ENCODE results near the gene ERICH2.

The ERICH2 gene

GRCh38 chr2:170762760-170763159 lies 7.4 kb upstream of the ERICH2 start:
- TF ChIP-seq POU6F1 (CRISPR knock-in tag; IDR thresholded peaks at IDR 0.05; ENCODE audit: borderline replicate concordance, low read depth) (no peak), ARNTL (CRISPR knock-in tag; IDR thresholded peaks at IDR 0.05; ENCODE audit: borderline replicate concordance, low read depth) (no peak), CSDC2 (CRISPR knock-in tag; IDR thresholded peaks at IDR 0.05) (no peak), ZFP3 (CRISPR knock-in tag; IDR thresholded peaks at IDR 0.05) (no peak), BACH2 (CRISPR knock-in tag; IDR thresholded peaks at IDR 0.05; ENCODE audit: borderline replicate concordance) (no peak), RARB (CRISPR knock-in tag; IDR thresholded peaks at IDR 0.05) (no peak), TSHZ2 (CRISPR knock-in tag; IDR thresholded peaks at IDR 0.05) (no peak), SNAI2 (CRISPR knock-in tag; IDR thresholded peaks at IDR 0.05) (no peak), ZNF70 (CRISPR knock-in tag; IDR thresholded peaks at IDR 0.05) (no peak), ZFP30 (CRISPR knock-in tag; IDR thresholded peaks at IDR 0.05) (no peak), ZNF8 (CRISPR knock-in tag; IDR thresholded peaks at IDR 0.05) (no peak), ISL1 (CRISPR knock-in tag; IDR thresholded peaks at IDR 0.05) (no peak), ESRRG (CRISPR knock-in tag; IDR thresholded peaks at IDR 0.05) (no peak), GLIS3 (CRISPR knock-in tag; IDR thresholded peaks at IDR 0.05) (no peak), OSR1 (CRISPR knock-in tag; IDR thresholded peaks at IDR 0.05) (no peak), ZNF565 (CRISPR knock-in tag; conservative IDR thresholded peaks at IDR 0.05; ENCODE audit: low read depth) (no peak), PPARA (CRISPR knock-in tag; IDR thresholded peaks at IDR 0.05; ENCODE audit: borderline replicate concordance) (no peak)

GRCh38 chr2:170763232-170763631 lies 6.9 kb upstream of the ERICH2 start:
- TF ChIP-seq SNAI2 (CRISPR knock-in tag; IDR thresholded peaks at IDR 0.05) (no peak), ESRRG (CRISPR knock-in tag; IDR thresholded peaks at IDR 0.05) (no peak), ARNTL (CRISPR knock-in tag; IDR thresholded peaks at IDR 0.05; ENCODE audit: borderline replicate concordance, low read depth) (no peak), TOX (CRISPR knock-in tag; IDR thresholded peaks at IDR 0.05; ENCODE audit: borderline replicate concordance) (no peak), TCF4 (CRISPR knock-in tag; IDR thresholded peaks at IDR 0.05; ENCODE audit: borderline replicate concordance) (no peak), ZNF8 (CRISPR knock-in tag; IDR thresholded peaks at IDR 0.05) (no peak), ISL1 (CRISPR knock-in tag; IDR thresholded peaks at IDR 0.05) (no peak), ZNF565 (CRISPR knock-in tag; conservative IDR thresholded peaks at IDR 0.05; ENCODE audit: low read depth) (no peak), ZFP3 (CRISPR knock-in tag; IDR thresholded peaks at IDR 0.05) (no peak)
- no peak for ATAC-seq

More at GRCh38 chr2:170762760-170763159, 7.4 kb upstream of the ERICH2 start:
- no peak for ATAC-seq

- ATAC-seq: no peak
- TF ChIP-seq ZNF70 (CRISPR knock-in tag; IDR thresholded peaks at IDR 0.05) (no peak), TOX (CRISPR knock-in tag; IDR thresholded peaks at IDR 0.05; ENCODE audit: borderline replicate concordance) (no peak), TSHZ2 (CRISPR knock-in tag; IDR thresholded peaks at IDR 0.05) (no peak)
These were observed 5.3 kb upstream of the ERICH2 start for GRCh38 chr2:170764880-170765261.

GRCh38 chr2:170766693-170767092 lies 3.5 kb upstream of the ERICH2 start:
- TF ChIP-seq CSRNP3 (CRISPR knock-in tag; IDR thresholded peaks at IDR 0.05) (no peak), TSHZ2 (CRISPR knock-in tag; IDR thresholded peaks at IDR 0.05) (no peak), ZNF8 (CRISPR knock-in tag; IDR thresholded peaks at IDR 0.05) (no peak)
- ATAC-seq: no peak

All from SK-N-SH treated with all-trans-retinoic acid at 6 μM for 48 hours (cell line).